CD4-positive, alpha-beta T cell (primary cell): ENCODE results near the gene HAUS8. TPM values are rescaled to one million over a fixed set of nuclear protein-coding genes. Genes with fewer than 3 reads are reported as not detected.

ENCODE experiments used
- ATAC-seq: fragments of 200-7000 bp; cut with Tn5 transposase; one replicate; pipeline ENCODE4 v1.10.0; 2022; ENCODE audit warnings: mild to moderate bottlenecking; ENCODE audit not compliant: poor library complexity
- CTCF ChIA-PET: fragments of 350-600 bp; sonication (Branson Sonifier 250); formaldehyde crosslinking; loops from one replicate; lab custom pipeline; 2021; ENCODE audit warnings: antibody characterized with exemption, inconsistent platforms; lab: Charles Lee
- POLR2A ChIA-PET: fragments of 350-600 bp; sonication (Branson Sonifier 250); formaldehyde crosslinking; loops from one replicate; lab custom pipeline; 2021; ENCODE audit warnings: antibody characterized with exemption, inconsistent platforms; lab: Charles Lee
- DNase-seq, 14 experiments: peaks; one replicate each; pipeline ENCODE4 v3.0.0-alpha.2; 2013 to 2020; ENCODE audit warnings: mixed read lengths in 2 of 14
- H3K27ac ChIP-seq, 2 donors: one replicate each; pipeline versions ENCODE4 v1.5.1 to v1.7.0; 2013; ENCODE audit warnings: low read length in 2 of 2, low read depth in 1 of 2, mild to moderate bottlenecking in 1 of 2
- H3K27me3 ChIP-seq, 2 experiments: 1 replicate in 1 of 2; 2 replicates in 1 of 2; pipeline versions ENCODE4 v1.6.1 to v1.7.0; 2013; ENCODE audit warnings: low read length in 2 of 2, control low read depth in 1 of 2, mild to moderate bottlenecking in 1 of 2, moderate library complexity in 1 of 2; ENCODE audit not compliant: insufficient read depth in 2 of 2, control insufficient read depth in 1 of 2
- H3K36me3 ChIP-seq: one replicate; pipeline ENCODE4 v1.6.1; 2013; ENCODE audit warnings: low read length, control low read depth; ENCODE audit not compliant: insufficient read depth
- H3K4me1 ChIP-seq: one replicate; pipeline ENCODE4 v1.6.1; 2013; ENCODE audit warnings: low read length, control low read depth; ENCODE audit not compliant: insufficient read depth
- H3K4me3 ChIP-seq: one replicate; pipeline ENCODE4 v1.5.1; 2013; ENCODE audit warnings: mild to moderate bottlenecking, low read length, moderate library complexity
- H3K9me3 ChIP-seq, 2 experiments: 1 replicate in 1 of 2; 2 replicates in 1 of 2; pipeline versions ENCODE4 v1.6.1 to v1.7.0; 2013; ENCODE audit warnings: low read length in 2 of 2, mild to moderate bottlenecking in 2 of 2, control low read depth in 1 of 2, moderate library complexity in 1 of 2; ENCODE audit not compliant: control insufficient read depth in 1 of 2, insufficient read depth in 1 of 2
- H3K27ac Mint-ChIP-seq: one replicate; pipeline ENCODE4 v1.8.0; 2020; ENCODE audit warnings: mixed read lengths
- H3K27me3 Mint-ChIP-seq: one replicate; pipeline ENCODE4 v1.8.0; 2021; ENCODE audit warnings: mixed read lengths
- H3K36me3 Mint-ChIP-seq: one replicate; pipeline ENCODE4 v1.8.0; 2021; ENCODE audit warnings: low read depth, mixed read lengths
- H3K4me1 Mint-ChIP-seq: one replicate; pipeline ENCODE4 v1.8.0; 2021; ENCODE audit warnings: low read depth, mixed read lengths
- H3K4me3 Mint-ChIP-seq: one replicate; pipeline ENCODE4 v1.8.0; 2020; ENCODE audit warnings: mild to moderate bottlenecking, mixed read lengths
- H3K9me3 Mint-ChIP-seq: one replicate; pipeline ENCODE4 v1.8.0; 2020; ENCODE audit warnings: mixed read lengths
- intact Hi-C, 2 experiments: fragments of 100-400 bp; cut with DNase I in 1 of 2; cut with micrococcal nuclease in 1 of 2; formaldehyde crosslinking; loops; one replicate each; pipeline versions ENCODE4 v1.15.1 to v1.9.0; 2023 to 2025; cut with DNase I, micrococcal nuclease
- total RNA-seq, 174 experiments: library from RNA in 2 of 174; stranded (reverse) in 2 of 174; gene quantifications; one replicate each; pipeline ENCODE4 v1.2.3 and lab custom pipeline; 2021 to 2026
- TF ChIP-seq, protein P1 (sequence below): fragments of 200-600 bp; IDR thresholded peaks from one replicate; pipeline ENCODE4 v1.8.0; 2022; ENCODE audit warnings: antibody characterized with exemption, mild to moderate bottlenecking

The HAUS8 gene
- total RNA-seq, 2 experiments from 2014 or later = 20.6 to 20.7 TPM

DNA sequence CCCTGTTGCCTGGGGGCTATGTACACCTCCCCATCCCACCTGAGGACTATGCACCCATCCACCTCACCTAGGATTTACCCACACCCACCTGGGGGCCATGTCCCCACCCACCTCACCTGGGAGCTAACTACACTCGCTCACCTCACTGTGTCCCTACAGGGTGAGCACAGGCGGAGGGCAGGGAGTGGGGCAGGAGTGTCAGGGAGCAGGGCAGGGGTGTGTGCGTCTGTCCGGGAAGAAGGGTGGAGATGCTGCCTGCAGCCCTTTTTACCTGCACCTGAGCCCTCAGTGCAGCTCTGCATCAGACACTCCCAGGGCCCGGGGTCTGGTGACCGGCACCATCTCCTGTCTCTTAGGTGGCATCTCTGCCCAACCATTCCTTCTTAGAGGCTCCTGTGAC lies 38.1 kb downstream of the HAUS8 start:
- ATAC-seq = no peak
- H3K9me3 Mint-ChIP-seq = no peaks in the 10 kb centered on the region
- no peak overlapping the region for H3K4me3 Mint-ChIP-seq
- H3K36me3 ChIP-seq = no peaks in the 10 kb centered on the region
- intact Hi-C loops = no loop called here
- peaks cover 0 to 4% of the 10 kb centered on the region in 2 experiments for H3K9me3 ChIP-seq
- no peaks in the 10 kb centered on the region for H3K4me1 ChIP-seq
- H3K27me3 ChIP-seq = no peaks in the 10 kb centered on the region
- CTCF ChIA-PET = no interaction called here
- H3K36me3 Mint-ChIP-seq = no peaks in the 10 kb centered on the region
- POLR2A ChIA-PET = no interaction called here
- no peak for DNase-seq
- H3K4me3 ChIP-seq = no peak overlapping the region
- no peak overlapping the region for H3K27ac ChIP-seq
- H3K4me1 Mint-ChIP-seq = no peaks in the 10 kb centered on the region
- H3K27me3 Mint-ChIP-seq = peaks cover 30% of the 10 kb centered on the region
- TF ChIP-seq, protein P1, sequence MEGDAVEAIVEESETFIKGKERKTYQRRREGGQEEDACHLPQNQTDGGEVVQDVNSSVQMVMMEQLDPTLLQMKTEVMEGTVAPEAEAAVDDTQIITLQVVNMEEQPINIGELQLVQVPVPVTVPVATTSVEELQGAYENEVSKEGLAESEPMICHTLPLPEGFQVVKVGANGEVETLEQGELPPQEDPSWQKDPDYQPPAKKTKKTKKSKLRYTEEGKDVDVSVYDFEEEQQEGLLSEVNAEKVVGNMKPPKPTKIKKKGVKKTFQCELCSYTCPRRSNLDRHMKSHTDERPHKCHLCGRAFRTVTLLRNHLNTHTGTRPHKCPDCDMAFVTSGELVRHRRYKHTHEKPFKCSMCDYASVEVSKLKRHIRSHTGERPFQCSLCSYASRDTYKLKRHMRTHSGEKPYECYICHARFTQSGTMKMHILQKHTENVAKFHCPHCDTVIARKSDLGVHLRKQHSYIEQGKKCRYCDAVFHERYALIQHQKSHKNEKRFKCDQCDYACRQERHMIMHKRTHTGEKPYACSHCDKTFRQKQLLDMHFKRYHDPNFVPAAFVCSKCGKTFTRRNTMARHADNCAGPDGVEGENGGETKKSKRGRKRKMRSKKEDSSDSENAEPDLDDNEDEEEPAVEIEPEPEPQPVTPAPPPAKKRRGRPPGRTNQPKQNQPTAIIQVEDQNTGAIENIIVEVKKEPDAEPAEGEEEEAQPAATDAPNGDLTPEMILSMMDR = no peak
- H3K27ac Mint-ChIP-seq = no peak overlapping the region

DNA sequence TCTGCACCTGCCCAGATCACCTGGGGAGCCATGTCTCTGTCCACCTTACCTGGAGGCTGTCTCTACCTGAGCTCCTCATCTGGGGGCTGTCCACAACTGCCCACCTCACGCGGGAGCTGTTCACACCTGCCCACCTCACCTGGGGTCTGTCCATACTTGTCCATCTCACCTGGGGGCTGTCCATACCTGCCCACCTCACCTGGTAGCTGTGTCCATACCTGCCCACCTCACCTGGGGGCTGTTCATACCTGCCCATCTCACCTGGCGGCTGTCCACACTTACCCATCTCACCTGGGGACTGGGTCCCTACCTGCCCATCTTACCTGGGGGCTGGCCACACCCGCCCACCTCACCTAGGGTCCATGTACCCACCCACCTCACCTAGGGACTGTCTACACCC lies 38.6 kb downstream of the HAUS8 start:
- Mint-ChIP-seq H3K4me1 (no peaks in the 10 kb centered on the region), H3K36me3 (no peaks in the 10 kb centered on the region), H3K4me3 (no peak overlapping the region), H3K27ac (no peak overlapping the region), H3K9me3 (no peaks in the 10 kb centered on the region), H3K27me3 (peaks cover 30% of the 10 kb centered on the region)
- POLR2A ChIA-PET = no interaction called here
- DNase-seq = no peak
- ATAC-seq = no peak
- no peak overlapping the region for H3K27ac ChIP-seq
- H3K36me3 ChIP-seq = no peaks in the 10 kb centered on the region
- intact Hi-C loops = no loop called here
- CTCF ChIA-PET = no interaction called here
- TF ChIP-seq, protein P1 = no peak
- no peak overlapping the region for H3K4me3 ChIP-seq
- H3K27me3 ChIP-seq = no peaks in the 10 kb centered on the region
- H3K9me3 ChIP-seq = peaks cover 0 to 4% of the 10 kb centered on the region in 2 experiments
- no peaks in the 10 kb centered on the region for H3K4me1 ChIP-seq

DNA sequence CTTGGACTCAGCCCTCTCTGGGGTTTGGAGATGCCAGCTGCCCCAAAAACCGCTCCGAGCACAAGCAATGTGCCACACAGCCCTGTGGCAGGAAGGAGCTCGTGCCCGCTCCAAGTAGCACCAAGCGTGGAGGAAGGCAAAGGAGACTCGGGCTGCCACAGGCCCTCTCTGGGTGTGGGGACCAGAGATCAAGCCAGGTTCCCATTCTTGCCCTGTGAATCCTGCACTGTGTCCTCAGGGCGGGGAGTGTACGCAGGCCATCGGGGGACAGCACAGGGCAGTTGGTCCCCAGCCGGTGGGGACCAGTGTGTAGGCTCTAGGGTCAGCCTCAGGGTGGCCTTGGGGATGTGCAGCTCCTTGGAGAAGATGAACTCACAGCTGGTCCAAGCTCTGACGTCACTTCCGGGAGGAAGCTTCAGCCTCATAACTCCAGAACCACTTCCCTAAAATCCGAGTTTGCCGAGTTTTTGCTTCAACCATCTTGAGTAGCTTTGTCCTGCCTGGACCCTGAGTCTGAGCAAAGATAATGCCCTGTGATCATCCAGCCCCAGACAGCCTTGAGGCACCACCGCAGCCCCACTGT lies 39.3 kb downstream of the HAUS8 start:
- Histone ChIP-seq H3K27me3 (no peaks in the 10 kb centered on the region), H3K4me1 (no peaks in the 10 kb centered on the region), H3K9me3 (peaks cover 0 to 4% of the 10 kb centered on the region in 2 experiments), H3K4me3 (no peak overlapping the region), H3K27ac (no peak overlapping the region), H3K36me3 (no peaks in the 10 kb centered on the region)
- ChIA-PET POLR2A (no interaction called here), CTCF (no interaction called here)
- H3K27ac Mint-ChIP-seq = no peak overlapping the region
- TF ChIP-seq, protein P1 = no peak
- intact Hi-C loops = no loop called here
- H3K27me3 Mint-ChIP-seq = peaks cover 31% of the 10 kb centered on the region
- no peaks in the 10 kb centered on the region for H3K9me3 Mint-ChIP-seq
- no peaks in the 10 kb centered on the region for H3K36me3 Mint-ChIP-seq
- no peak for ATAC-seq
- no peak overlapping the region for H3K4me3 Mint-ChIP-seq
- DNase-seq = peak in 3 of 14 experiments; percentile 12 to 70 (median 66)
- no peaks in the 10 kb centered on the region for H3K4me1 Mint-ChIP-seq
